HCT116 (cell line): ENCODE data around the gene SLC35B1. TPM values are rescaled to one million over a fixed set of nuclear protein-coding genes. Genes with fewer than 3 reads are reported as not detected.

Source experiments
- ATAC-seq: fragments of 200-7000 bp; cut with Tn5 transposase; 2 replicates; pipeline ENCODE4 v1.9.1; 2020; ENCODE audit warnings: mild to moderate bottlenecking, moderate library complexity
- BruUV-seq: library from RNA; stranded (reverse); fragments of 400-500 nt; replicated peaks from 2 replicates; lab custom pipeline; 2021; lab: Mats Ljungman, UMichigan
- CTCF ChIA-PET: fragments of 300-600 bp; sonication (Branson Sonifier 250); formaldehyde crosslinking; loops from one replicate; lab custom pipeline; 2021; ENCODE audit warnings: antibody characterized with exemption; lab: Charles Lee
- POLR2A ChIA-PET: fragments of 300-600, 350-600 bp; sonication (Branson Sonifier 250); formaldehyde crosslinking; loops from one replicate; lab custom pipeline; 2021; ENCODE audit warnings: antibody characterized with exemption; lab: Charles Lee
- RAD21 ChIA-PET, 2 experiments: fragments of 300-600 bp; sonication (Branson Sonifier 250); formaldehyde crosslinking; loops; one replicate each; lab custom pipeline; 2023; ENCODE audit warnings: low total read pairs in 2 of 2; ENCODE audit not compliant: uncharacterized antibody in 2 of 2, unreplicated experiment in 2 of 2, low non-redundant PET in 1 of 2; lab: Charles Lee
- DNase-seq: peaks from one replicate; pipeline ENCODE4 v3.0.0-alpha.2; 2010; ENCODE audit warnings: low read depth, low spot score
- H2AFZ ChIP-seq: fragments of 200-600 bp; shearing (Covaris generic), sonication (generic); 2 replicates; pipeline ENCODE4 v1.6.1; 2017; ENCODE audit warnings: low read depth, mixed run types, mixed read lengths, antibody characterized with exemption, low read length; ENCODE audit not compliant: poor library complexity, severe bottlenecking
- H3K27ac ChIP-seq: 2 replicates; pipeline ENCODE4 v1.5.1; 2012; ENCODE audit warnings: low read depth, low read length
- H3K27me3 ChIP-seq: fragments of 200-600 bp; sonication (generic); 2 replicates; pipeline ENCODE4 v1.6.1; 2016; ENCODE audit warnings: mixed run types, low read length, mixed read lengths; ENCODE audit not compliant: insufficient read depth
- H3K36me3 ChIP-seq, 2 experiments: fragments of 200-500 bp in 1 of 2; fragments of 200-600 bp in 1 of 2; sonication (Bioruptor generic) in 1 of 2; sonication (generic) in 1 of 2; 2 replicates each; pipeline versions ENCODE4 v1.5.1 to v1.6.1; 2014 to 2016; ENCODE audit warnings: low read length in 2 of 2, inconsistent platforms in 1 of 2, mixed read lengths in 1 of 2, mixed run types in 1 of 2; ENCODE audit not compliant: insufficient read depth in 2 of 2, control insufficient read depth in 1 of 2
- H3K4me1 ChIP-seq, 2 experiments: fragments of 200-600 bp in 1 of 2; sonication (generic) in 1 of 2; 2 replicates each; pipeline versions ENCODE4 v1.5.1 to v1.6.1; 2012 to 2017; ENCODE audit warnings: low read length in 2 of 2, inconsistent platforms in 1 of 2, mild to moderate bottlenecking in 1 of 2, mixed read lengths in 1 of 2, mixed run types in 1 of 2, moderate library complexity in 1 of 2; ENCODE audit not compliant: insufficient read depth in 2 of 2, control insufficient read depth in 1 of 2
- H3K4me2 ChIP-seq: fragments of 200-600 bp; sonication (generic); 2 replicates; pipeline ENCODE4 v1.6.1; 2017; ENCODE audit warnings: mixed run types, low read length, mixed read lengths
- H3K4me3 ChIP-seq, 2 experiments: fragments of 200-600 bp in 1 of 2; sonication (generic) in 1 of 2; replicated peaks in 1 of 2; 2 replicates each; pipeline ENCODE4 v1.5.1; 2011 to 2016; ENCODE audit warnings: low read length in 2 of 2, control low read depth in 1 of 2, low read depth in 1 of 2, mild to moderate bottlenecking in 1 of 2, mixed read lengths in 1 of 2, mixed run types in 1 of 2
- H3K79me2 ChIP-seq: fragments of 200-600 bp; sonication (generic); 2 replicates; pipeline ENCODE4 v1.6.1; 2017; ENCODE audit warnings: mild to moderate bottlenecking, mixed run types, low read length, moderate library complexity, mixed read lengths; ENCODE audit not compliant: insufficient read depth
- H3K9ac ChIP-seq: fragments of 200-600 bp; sonication (generic); 2 replicates; pipeline ENCODE4 v1.6.1; 2016; ENCODE audit warnings: low read length, mixed read lengths
- H3K9me2 ChIP-seq: fragments of 200-600 bp; sonication (generic), shearing (Covaris generic); 2 replicates; pipeline ENCODE4 v1.6.1; 2017; ENCODE audit warnings: mixed run types, mild to moderate bottlenecking, moderate library complexity; ENCODE audit not compliant: insufficient read depth
- H3K9me3 ChIP-seq, 2 experiments: fragments of 200-500 bp in 1 of 2; fragments of 200-600 bp in 1 of 2; sonication (Bioruptor generic) in 1 of 2; sonication (generic) in 1 of 2; 2 replicates each; pipeline ENCODE4 v1.6.1; 2014 to 2017; ENCODE audit warnings: low read length in 2 of 2, mixed read lengths in 2 of 2, inconsistent platforms in 1 of 2, low read depth in 1 of 2, mild to moderate bottlenecking in 1 of 2, mixed run types in 1 of 2, moderate library complexity in 1 of 2; ENCODE audit not compliant: control insufficient read depth in 1 of 2, insufficient read depth in 1 of 2
- H4K20me1 ChIP-seq: fragments of 200-600 bp; sonication (generic), shearing (Covaris generic); 2 replicates; pipeline ENCODE4 v1.6.1; 2017; ENCODE audit warnings: mixed run types, mild to moderate bottlenecking, moderate library complexity; ENCODE audit not compliant: insufficient read depth
- CBX3 ChIP-seq: IDR thresholded peaks from 2 replicates; pipeline ENCODE4 v1.6.1; 2012; ENCODE audit warnings: low read depth
- FOSL1 ChIP-seq: IDR thresholded peaks from 2 replicates; pipeline ENCODE4 v1.6.1; 2012; ENCODE audit warnings: low read depth
- RAD21 ChIP-seq: IDR thresholded peaks from 2 replicates; pipeline ENCODE4 v1.6.1; 2012; ENCODE audit warnings: low read depth, mild to moderate bottlenecking
- SRF ChIP-seq: IDR thresholded peaks from 2 replicates; pipeline ENCODE4 v1.6.1; 2012; ENCODE audit warnings: low read depth
- ZFX ChIP-seq: fragments of 450-650 bp; IDR thresholded peaks from 2 replicates; pipeline ENCODE4 v1.6.1; 2017
- intact Hi-C: fragments of 100-400 bp; cut with micrococcal nuclease; formaldehyde crosslinking; loops from 2 replicates; pipeline ENCODE4 v1.10.0; 2022
- total RNA-seq: library from RNA; stranded (reverse); gene quantifications from one replicate; pipeline ENCODE4 v1.2.1, GENCODE V29; 2021; ENCODE audit not compliant: unreplicated experiment
- TF ChIP-seq, protein P1 (sequence below): IDR thresholded peaks from 2 replicates; pipeline ENCODE4 v1.6.1; 2012; ENCODE audit warnings: low read depth

SLC35B1 gene
- total RNA-seq, 1 experiment from 2014 or later: 87.5 TPM

DNA sequence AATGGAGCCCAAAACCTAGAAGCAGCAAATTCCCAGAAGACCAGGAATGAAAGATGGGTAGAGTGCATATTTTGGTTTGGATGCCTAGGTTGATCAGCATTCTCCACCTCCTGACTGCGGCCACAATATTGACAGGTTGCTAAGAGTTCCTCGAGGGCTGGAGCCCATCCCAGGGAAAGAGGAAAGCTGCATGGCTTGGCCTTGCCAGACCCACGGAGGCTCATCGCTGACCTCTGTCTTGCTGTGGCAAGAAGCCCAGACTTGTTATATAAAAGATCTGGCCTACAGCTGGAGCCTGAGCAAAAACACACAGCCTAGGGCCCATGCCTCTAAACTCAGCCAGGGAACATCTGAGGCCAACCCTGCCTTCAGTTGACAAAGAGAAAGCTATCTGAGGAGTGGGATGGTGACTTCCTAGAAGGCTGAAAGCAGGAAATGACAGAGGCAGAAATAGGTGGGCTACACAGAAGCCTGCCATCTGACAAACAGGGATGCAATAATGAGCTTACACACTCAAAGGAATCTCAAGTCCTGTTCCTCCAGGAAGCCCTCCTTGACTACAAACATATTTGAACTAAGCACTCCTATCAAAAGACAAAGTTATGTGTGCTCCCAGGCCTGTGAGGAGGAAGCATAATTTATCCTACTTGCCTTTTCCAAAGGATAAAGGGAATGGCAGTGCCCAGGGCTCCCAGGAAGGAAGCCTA lies 22.5 kb upstream of the SLC35B1 start:
- TF ChIP-seq, protein P1, sequence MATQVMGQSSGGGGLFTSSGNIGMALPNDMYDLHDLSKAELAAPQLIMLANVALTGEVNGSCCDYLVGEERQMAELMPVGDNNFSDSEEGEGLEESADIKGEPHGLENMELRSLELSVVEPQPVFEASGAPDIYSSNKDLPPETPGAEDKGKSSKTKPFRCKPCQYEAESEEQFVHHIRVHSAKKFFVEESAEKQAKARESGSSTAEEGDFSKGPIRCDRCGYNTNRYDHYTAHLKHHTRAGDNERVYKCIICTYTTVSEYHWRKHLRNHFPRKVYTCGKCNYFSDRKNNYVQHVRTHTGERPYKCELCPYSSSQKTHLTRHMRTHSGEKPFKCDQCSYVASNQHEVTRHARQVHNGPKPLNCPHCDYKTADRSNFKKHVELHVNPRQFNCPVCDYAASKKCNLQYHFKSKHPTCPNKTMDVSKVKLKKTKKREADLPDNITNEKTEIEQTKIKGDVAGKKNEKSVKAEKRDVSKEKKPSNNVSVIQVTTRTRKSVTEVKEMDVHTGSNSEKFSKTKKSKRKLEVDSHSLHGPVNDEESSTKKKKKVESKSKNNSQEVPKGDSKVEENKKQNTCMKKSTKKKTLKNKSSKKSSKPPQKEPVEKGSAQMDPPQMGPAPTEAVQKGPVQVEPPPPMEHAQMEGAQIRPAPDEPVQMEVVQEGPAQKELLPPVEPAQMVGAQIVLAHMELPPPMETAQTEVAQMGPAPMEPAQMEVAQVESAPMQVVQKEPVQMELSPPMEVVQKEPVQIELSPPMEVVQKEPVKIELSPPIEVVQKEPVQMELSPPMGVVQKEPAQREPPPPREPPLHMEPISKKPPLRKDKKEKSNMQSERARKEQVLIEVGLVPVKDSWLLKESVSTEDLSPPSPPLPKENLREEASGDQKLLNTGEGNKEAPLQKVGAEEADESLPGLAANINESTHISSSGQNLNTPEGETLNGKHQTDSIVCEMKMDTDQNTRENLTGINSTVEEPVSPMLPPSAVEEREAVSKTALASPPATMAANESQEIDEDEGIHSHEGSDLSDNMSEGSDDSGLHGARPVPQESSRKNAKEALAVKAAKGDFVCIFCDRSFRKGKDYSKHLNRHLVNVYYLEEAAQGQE: no peak
- TF ChIP-seq SRF: no peak
- no peaks in the 10 kb centered on the region for H3K4me1 ChIP-seq
- ChIA-PET CTCF (interaction anchor here (1.6 kb wide), 1 partner anchor 22 kb away, joined by 4 read pairs; no protein-coding TSS in a partner anchor), RAD21 (no interaction called here), POLR2A (interaction anchor here (1.1 to 1.5 kb wide), 2 partner anchors 15 to 34 kb away, joined by 3 to 4 read pairs; no protein-coding TSS in a partner anchor)
- no peak overlapping the region for H3K27ac ChIP-seq
- no peak for ATAC-seq
- H2AFZ ChIP-seq: no peak overlapping the region
- no peak for DNase-seq
- no peaks in the 10 kb centered on the region for H3K36me3 ChIP-seq
- H3K4me2 ChIP-seq: no peak overlapping the region
- H3K79me2 ChIP-seq: no peaks in the 10 kb centered on the region
- no peaks in the 10 kb centered on the region for H3K9me2 ChIP-seq
- no peaks in the 10 kb centered on the region for H3K9me3 ChIP-seq
- no peaks in the 10 kb centered on the region for H4K20me1 ChIP-seq
- intact Hi-C loops: no loop called here
- H3K27me3 ChIP-seq: no peaks in the 10 kb centered on the region
- H3K4me3 ChIP-seq: no peak overlapping the region
- H3K9ac ChIP-seq: no peak overlapping the region
- no TSS peak for BruUV-seq

DNA sequence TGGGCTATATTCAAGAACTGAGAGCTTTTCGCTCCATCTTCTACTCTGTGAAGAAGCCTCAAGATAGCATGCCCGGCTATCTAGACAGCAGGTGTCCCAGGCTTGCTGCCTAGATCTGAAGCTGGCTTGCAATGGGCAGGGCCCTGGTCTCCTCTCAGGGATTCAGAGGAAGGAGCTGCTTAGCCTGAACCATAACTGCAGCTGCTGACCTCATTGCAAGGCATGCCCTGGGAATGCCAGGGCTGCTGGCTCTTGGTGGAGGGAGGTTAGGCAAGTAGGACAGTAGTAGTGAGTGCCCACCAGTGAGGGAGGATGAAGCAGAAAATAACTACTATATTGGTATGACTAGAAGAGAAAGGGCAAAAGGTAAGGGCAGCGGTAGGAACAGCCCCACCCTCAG lies 21.3 kb upstream of the SLC35B1 start:
- BruUV-seq: no TSS peak
- Histone ChIP-seq H2AFZ (no peak overlapping the region), H3K36me3 (no peaks in the 10 kb centered on the region), H3K9ac (no peak overlapping the region), H3K4me1 (no peaks in the 10 kb centered on the region), H3K9me2 (no peaks in the 10 kb centered on the region), H3K27ac (no peak overlapping the region), H4K20me1 (no peaks in the 10 kb centered on the region), H3K27me3 (no peaks in the 10 kb centered on the region), H3K79me2 (no peaks in the 10 kb centered on the region), H3K9me3 (no peaks in the 10 kb centered on the region), H3K4me3 (no peak overlapping the region), H3K4me2 (no peak overlapping the region)
- intact Hi-C loops: no loop called here
- POLR2A ChIA-PET: interaction anchor here (0.7 to 1.5 kb wide), 4 partner anchors 9 to 46 kb away, joined by 3 to 4 read pairs (median 3); no protein-coding TSS in a partner anchor
- DNase-seq (no peak), ATAC-seq (no peak)
- TF ChIP-seq ZFX (no peak), RAD21 (no peak), CBX3 (no peak), FOSL1 (no peak)
- TF ChIP-seq, protein P1: no peak
- CTCF ChIA-PET: interaction anchor here (1.6 kb wide), 1 partner anchor 20 kb away, joined by 4 read pairs; no protein-coding TSS in a partner anchor
- RAD21 ChIA-PET: no interaction called here
